PC-3 (cell line): ENCODE results near the gene TMEM163.

ENCODE experiments used
- CTCF ChIP-seq: fragments of 300-600 bp; sonication (generic); conservative IDR thresholded peaks from 2 replicates; pipeline ENCODE4 v1.5.1; 2017; ENCODE audit warnings: antibody characterized with exemption, low read depth, mild to moderate bottlenecking, low read length
- EZH2 ChIP-seq: fragments of 300-600 bp; sonication (generic); IDR thresholded peaks from one replicate; pipeline ENCODE4 v1.6.1; 2017; ENCODE audit warnings: antibody characterized with exemption, mild to moderate bottlenecking, low read length; ENCODE audit not compliant: unreplicated experiment

GRCh38 chr2:134468776-134469175, 250.0 kb downstream of the TMEM163 start:
- TF ChIP-seq CTCF (no peak), EZH2 (no peak)
